GM18498 (cell line): ENCODE measurements around the gene AJAP1.

Experiments
- ATAC-seq: cut with Tn5 transposase; IDR thresholded peaks from one replicate; pipeline ENCODE4 v1.9.1; 2021; ENCODE audit warnings: mild to moderate bottlenecking, moderate library complexity; ENCODE audit not compliant: unreplicated experiment

Gene AJAP1

GRCh38 chr1:4803335-4803734 is 148.9 kb downstream of the AJAP1 start:
- no peak for ATAC-seq

GRCh38 chr1:4805987-4806386 is 151.6 kb downstream of the AJAP1 start:
- no peak for ATAC-seq

- ATAC-seq: no peak
Measured at GRCh38 chr1:4820543-4820942, 166.1 kb downstream of the AJAP1 start.

- no peak for ATAC-seq
Measured at GRCh38 chr1:4825800-4826450, 171.5 kb downstream of the AJAP1 start.

- no peak for ATAC-seq
Measured at GRCh38 chr1:4830707-4831106, 176.3 kb downstream of the AJAP1 start.

GRCh38 chr1:4836574-4836973 is 182.2 kb downstream of the AJAP1 start:
- ATAC-seq: no peak

- ATAC-seq: no peak
Measured at GRCh38 chr1:4837031-4837600, 182.7 kb downstream of the AJAP1 start.

- ATAC-seq: no peak
Measured at GRCh38 chr1:4837752-4838151, 183.3 kb downstream of the AJAP1 start.

- ATAC-seq: no peak
Measured at GRCh38 chr1:4838231-4838630, 183.8 kb downstream of the AJAP1 start.
